SK-N-SH (cell line): Measurements from ENCODE around the gene TMEM221. TPM values are rescaled to one million over a fixed set of nuclear protein-coding genes. Genes with fewer than 3 reads are reported as not detected.

Source experiments
- CTCF ChIA-PET: fragments of 300-600, 350-600 bp; formaldehyde crosslinking; extraction: SDS; loops from one replicate; lab custom pipeline; 2021; lab: Yijun Ruan, JAX
- POLR2A ChIA-PET: fragments of 350-600 bp; sonication (Branson Sonifier 250); formaldehyde crosslinking; extraction: SDS; loops from one replicate; lab custom pipeline; 2020; ENCODE audit warnings: antibody characterized with exemption, inconsistent platforms; lab: Yijun Ruan, JAX
- DNase-seq: peaks from one replicate; pipeline ENCODE4 v3.0.0; 2012
- H2AFZ ChIP-seq: fragments of 200-600 bp; sonication (generic); 2 replicates; pipeline ENCODE4 v1.8.1; 2016; ENCODE audit warnings: antibody characterized with exemption, mild to moderate bottlenecking, low read depth
- H3F3A ChIP-seq: fragments of 200-600 bp; sonication (generic); replicated peaks from 2 replicates; pipeline ENCODE3; 2016; ENCODE audit warnings: antibody characterized with exemption, mild to moderate bottlenecking; ENCODE audit not compliant: insufficient read depth
- H3K27ac ChIP-seq, 2 experiments: fragments of 200-500 bp in 1 of 2; fragments of 200-600 bp in 1 of 2; sonication (Bioruptor generic) in 1 of 2; sonication (generic), shearing (Covaris generic) in 1 of 2; 2 replicates each; pipeline versions ENCODE4 v1.5.1 to v1.6.1; 2014 to 2016; ENCODE audit warnings: low read depth in 2 of 2, inconsistent platforms in 1 of 2, low read length in 1 of 2, mild to moderate bottlenecking in 1 of 2, mixed read lengths in 1 of 2
- H3K27me3 ChIP-seq: fragments of 200-600 bp; sonication (generic), shearing (Covaris generic); 2 replicates; pipeline ENCODE4 v1.6.1; 2016; ENCODE audit warnings: mixed run types; ENCODE audit not compliant: insufficient read depth
- H3K36me3 ChIP-seq, 2 experiments: fragments of 200-500 bp in 1 of 2; fragments of 200-600 bp in 1 of 2; sonication (Bioruptor generic) in 1 of 2; sonication (generic) in 1 of 2; replicated peaks in 1 of 2; 2 replicates each; pipeline versions ENCODE3 to v1.5.1; 2014 to 2016; ENCODE audit warnings: low read length in 1 of 2, mild to moderate bottlenecking in 1 of 2; ENCODE audit not compliant: insufficient read depth in 2 of 2, control insufficient read depth in 1 of 2
- H3K4me1 ChIP-seq, 2 experiments: fragments of 200-500 bp in 1 of 2; fragments of 200-600 bp in 1 of 2; sonication (Bioruptor generic) in 1 of 2; sonication (generic), shearing (Covaris generic) in 1 of 2; 2 replicates each; pipeline versions ENCODE4 v1.5.1 to v1.6.1; 2014 to 2016; ENCODE audit warnings: low read depth in 1 of 2, low read length in 1 of 2, mixed run types in 1 of 2; ENCODE audit not compliant: insufficient read depth in 2 of 2, control insufficient read depth in 1 of 2
- H3K4me2 ChIP-seq: fragments of 200-600 bp; sonication (generic), shearing (Covaris generic); 2 replicates; pipeline ENCODE4 v1.6.1; 2017; ENCODE audit warnings: mixed run types
- H3K4me3 ChIP-seq, 2 experiments: fragments of 200-500 bp in 1 of 2; fragments of 200-600 bp in 1 of 2; sonication (Bioruptor generic) in 1 of 2; sonication (generic), shearing (Covaris generic) in 1 of 2; 2 replicates each; pipeline versions ENCODE4 v1.5.1 to v1.8.1; 2014 to 2016; ENCODE audit warnings: low read depth in 2 of 2, inconsistent platforms in 1 of 2, low read length in 1 of 2, mild to moderate bottlenecking in 1 of 2, mixed read lengths in 1 of 2, moderate library complexity in 1 of 2
- H3K79me2 ChIP-seq: fragments of 200-600 bp; sonication (generic); 2 replicates; pipeline ENCODE4 v1.8.1; 2017; ENCODE audit warnings: mild to moderate bottlenecking; ENCODE audit not compliant: insufficient read depth
- H3K9ac ChIP-seq: fragments of 200-600 bp; sonication (generic); 2 replicates; pipeline ENCODE4 v1.6.1; 2017; ENCODE audit warnings: mixed run types
- H3K9me2 ChIP-seq: fragments of 200-600 bp; sonication (generic); 2 replicates; pipeline ENCODE4 v1.6.1; 2017; ENCODE audit warnings: mixed run types
- H3K9me3 ChIP-seq: fragments of 200-600 bp; sonication (generic); 2 replicates; pipeline ENCODE4 v1.6.1; 2017; ENCODE audit warnings: mixed run types, mild to moderate bottlenecking, moderate library complexity
- H4K20me1 ChIP-seq: fragments of 200-600 bp; sonication (generic); 2 replicates; pipeline ENCODE4 v1.6.1; 2017; ENCODE audit warnings: mild to moderate bottlenecking, mixed run types; ENCODE audit not compliant: insufficient read depth
- CHD2 ChIP-seq: fragments of 150-350 bp; IDR thresholded peaks from 2 replicates; pipeline ENCODE4 v1.6.1; 2018; ENCODE audit warnings: low read length; ENCODE audit not compliant: partially characterized antibody
- ELF1 ChIP-seq: IDR thresholded peaks from 2 replicates; pipeline ENCODE4 v1.4.0; 2012
- EZH2phosphoT487 ChIP-seq: fragments of 200-600 bp; sonication (generic); IDR thresholded peaks from 2 replicates; pipeline ENCODE4 v1.6.1; 2017; ENCODE audit warnings: low read depth, mixed run types, mild to moderate bottlenecking, antibody characterized with exemption, moderate library complexity, borderline replicate concordance
- FOXJ3 ChIP-seq: sonication (generic); formaldehyde crosslinking; IDR thresholded peaks from 2 replicates; pipeline ENCODE4 v1.5.1; 2020; ENCODE audit warnings: mild to moderate bottlenecking, missing genetic modification reagents
- FOXM1 ChIP-seq: IDR thresholded peaks from 2 replicates; pipeline ENCODE4 v1.4.0; 2012; ENCODE audit warnings: low read depth, mild to moderate bottlenecking
- GABPA ChIP-seq: IDR thresholded peaks from 2 replicates; pipeline ENCODE4 v1.4.0; 2012; ENCODE audit warnings: low read depth, mild to moderate bottlenecking
- MXI1 ChIP-seq: IDR thresholded peaks from 2 replicates; pipeline ENCODE4 v1.6.1; 2012; ENCODE audit warnings: mild to moderate bottlenecking, low read depth, low read length, improper control_type of control experiment
- NFIC ChIP-seq: IDR thresholded peaks from 2 replicates; pipeline ENCODE4 v1.4.0; 2012; ENCODE audit warnings: borderline replicate concordance
- POLR2AphosphoS5 ChIP-seq: IDR thresholded peaks from 2 replicates; pipeline ENCODE4 v1.6.1; 2012; ENCODE audit warnings: low read depth, low read length
- RAD21 ChIP-seq: IDR thresholded peaks from 2 replicates; pipeline ENCODE4 v1.6.1; 2012; ENCODE audit warnings: mild to moderate bottlenecking, low read length
- RCOR1 ChIP-seq: fragments of 150-350 bp; IDR thresholded peaks from 2 replicates; pipeline ENCODE4 v1.6.1; 2017; ENCODE audit warnings: antibody characterized with exemption, low read length
- RFX5 ChIP-seq: IDR thresholded peaks from 2 replicates; pipeline ENCODE4 v1.6.1; 2012; ENCODE audit warnings: mild to moderate bottlenecking, improper control_type of control experiment, low read length
- RXRA ChIP-seq: IDR thresholded peaks from 2 replicates; pipeline ENCODE4 v1.4.0; 2012; ENCODE audit warnings: low read depth, mild to moderate bottlenecking, borderline replicate concordance
- SIN3A ChIP-seq: IDR thresholded peaks from 2 replicates; pipeline ENCODE4 v1.6.1; 2012; ENCODE audit warnings: low read depth, mild to moderate bottlenecking, low read length, moderate library complexity, borderline replicate concordance
- USF1 ChIP-seq: IDR thresholded peaks from 2 replicates; pipeline ENCODE4 v1.4.0; 2012; ENCODE audit warnings: low read depth, borderline replicate concordance
- WGBS: methylation state at CpG from one replicate; pipeline ENCODE4 v1.1.6; 2017; ENCODE audit warnings: low lambda C conversion rate; 5-methylcytosine and 5-hydroxymethylcytosine counted together
- polyA plus RNA-seq, 3 experiments: library from polyadenylated mRNA; depleted of rRNA; stranded (reverse); fragments of >200 nt; gene quantifications; 2 replicates each; pipeline ENCODE4 v1.2.3, GENCODE V29; 2012
- TF ChIP-seq, protein P1 (sequence below): IDR thresholded peaks from 2 replicates; pipeline ENCODE4 v1.4.0; 2012; ENCODE audit warnings: low read depth, borderline replicate concordance
- TF ChIP-seq, protein P2 (sequence below): IDR thresholded peaks from 2 replicates; pipeline ENCODE4 v1.4.0; 2012; ENCODE audit warnings: low read depth

The TMEM221 gene
- polyA plus RNA-seq, 1 of the 3 experiments (the other 2 are of a cell fraction) = 0.62 TPM

- ChIA-PET CTCF (interaction anchor here (0.6 to 5.3 kb wide), 23 partner anchors 10 to 149 kb away, joined by 3 to 69 read pairs (median 4); partner anchors contain the start of genes BST2 and DDA1), POLR2A (interaction anchor here (1.0 kb wide), 1 partner anchor 12 kb away, joined by 4 read pairs; no protein-coding TSS in a partner anchor)
- peak; percentile 52 for DNase-seq
- Histone ChIP-seq H4K20me1 (no peaks in the 10 kb centered on the region), H3K9ac (no peak overlapping the region), H3K36me3 (no peaks in the 10 kb centered on the region), H3K9me2 (no peaks in the 10 kb centered on the region), H3K4me1 (peaks cover 0 to 7% of the 10 kb centered on the region in 2 experiments; a peak in 1 of 4 replicates), H3K27ac (peak overlapping the region in 1 of 2 experiments; percentile 24; a peak in 1 of 4 replicates), H3F3A (peaks cover 6% of the 10 kb centered on the region), H3K4me3 (peak overlapping the region; percentile 59 to 65), H2AFZ (peak overlapping the region; percentile 92), H3K4me2 (peak overlapping the region; percentile 85), H3K27me3 (no peaks in the 10 kb centered on the region), H3K9me3 (no peaks in the 10 kb centered on the region), H3K79me2 (no peaks in the 10 kb centered on the region)
- TF ChIP-seq POLR2AphosphoS5 = no peak
- TF ChIP-seq, protein P1, sequence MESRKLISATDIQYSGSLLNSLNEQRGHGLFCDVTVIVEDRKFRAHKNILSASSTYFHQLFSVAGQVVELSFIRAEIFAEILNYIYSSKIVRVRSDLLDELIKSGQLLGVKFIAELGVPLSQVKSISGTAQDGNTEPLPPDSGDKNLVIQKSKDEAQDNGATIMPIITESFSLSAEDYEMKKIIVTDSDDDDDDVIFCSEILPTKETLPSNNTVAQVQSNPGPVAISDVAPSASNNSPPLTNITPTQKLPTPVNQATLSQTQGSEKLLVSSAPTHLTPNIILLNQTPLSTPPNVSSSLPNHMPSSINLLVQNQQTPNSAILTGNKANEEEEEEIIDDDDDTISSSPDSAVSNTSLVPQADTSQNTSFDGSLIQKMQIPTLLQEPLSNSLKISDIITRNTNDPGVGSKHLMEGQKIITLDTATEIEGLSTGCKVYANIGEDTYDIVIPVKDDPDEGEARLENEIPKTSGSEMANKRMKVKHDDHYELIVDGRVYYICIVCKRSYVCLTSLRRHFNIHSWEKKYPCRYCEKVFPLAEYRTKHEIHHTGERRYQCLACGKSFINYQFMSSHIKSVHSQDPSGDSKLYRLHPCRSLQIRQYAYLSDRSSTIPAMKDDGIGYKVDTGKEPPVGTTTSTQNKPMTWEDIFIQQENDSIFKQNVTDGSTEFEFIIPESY = no peak
- TF ChIP-seq RCOR1 = no peak
- TF ChIP-seq FOXM1 = no peak
- TF ChIP-seq USF1 = no peak
- TF ChIP-seq MXI1 = peak; percentile 79
- no peak for TF ChIP-seq ELF1
- no peak for TF ChIP-seq EZH2phosphoT487
- TF ChIP-seq, protein P2, sequence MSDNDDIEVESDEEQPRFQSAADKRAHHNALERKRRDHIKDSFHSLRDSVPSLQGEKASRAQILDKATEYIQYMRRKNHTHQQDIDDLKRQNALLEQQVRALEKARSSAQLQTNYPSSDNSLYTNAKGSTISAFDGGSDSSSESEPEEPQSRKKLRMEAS = peak; percentile 48; the same call in 1 of the 2 replicates
- no peak for TF ChIP-seq RAD21
- TF ChIP-seq GABPA = no peak
- no peak for TF ChIP-seq CHD2
- TF ChIP-seq RFX5 = no peak
- TF ChIP-seq SIN3A = no peak
- TF ChIP-seq NFIC = no peak
- TF ChIP-seq RXRA = no peak
- no peak for TF ChIP-seq FOXJ3 (CRISPR knock-in tag)
- WGBS = 22% methylated on average over 24 of the region's 26 CpGs
These were observed 56.9 kb downstream of the TMEM221 start for GRCh38 chr19:17391371-17392151.
